Loucy (cell line): ENCODE results near the gene TRANK1.

Experiments
- H2AFZ ChIP-seq: fragments of 200-600 bp; sonication (generic); 2 replicates; pipeline ENCODE4 v1.6.0; 2016; ENCODE audit warnings: antibody characterized with exemption, mild to moderate bottlenecking, low read length, moderate library complexity
- H3F3A ChIP-seq: fragments of 200-600 bp; 2 replicates; pipeline ENCODE4 v1.6.0; 2016; ENCODE audit warnings: antibody characterized with exemption, low read depth, mild to moderate bottlenecking
- H3K27me3 ChIP-seq: fragments of 200-600 bp; sonication (generic); 2 replicates; pipeline ENCODE4 v1.6.1; 2014; ENCODE audit warnings: low read length, mild to moderate bottlenecking; ENCODE audit not compliant: insufficient read depth, poor library complexity, severe bottlenecking
- H3K36me3 ChIP-seq: fragments of 200-600 bp; sonication (generic); 2 replicates; pipeline ENCODE4 v1.6.1; 2016; ENCODE audit warnings: low read length; ENCODE audit not compliant: insufficient read depth
- H3K4me1 ChIP-seq: fragments of 200-600 bp; sonication (generic); 2 replicates; pipeline ENCODE4 v1.5.1; 2014; ENCODE audit warnings: low read length, mild to moderate bottlenecking; ENCODE audit not compliant: insufficient read depth, poor library complexity, severe bottlenecking
- H3K4me2 ChIP-seq: fragments of 200-600 bp; sonication (generic); 2 replicates; pipeline ENCODE4 v1.6.0; 2014; ENCODE audit warnings: antibody characterized with exemption, low read length, low read depth, mild to moderate bottlenecking; ENCODE audit not compliant: poor library complexity, severe bottlenecking
- H3K4me3 ChIP-seq: fragments of 200-600 bp; sonication (generic); 2 replicates; pipeline ENCODE4 v1.5.1; 2014; ENCODE audit warnings: low read length, mild to moderate bottlenecking, mixed read lengths; ENCODE audit not compliant: poor library complexity, severe bottlenecking
- H3K79me2 ChIP-seq: fragments of 200-600 bp; sonication (generic); 2 replicates; pipeline ENCODE4 v1.6.1; 2014; ENCODE audit warnings: low read length; ENCODE audit not compliant: insufficient read depth
- H3K9ac ChIP-seq: fragments of 200-600 bp; sonication (generic); 2 replicates; pipeline ENCODE4 v1.6.0; 2014; ENCODE audit warnings: mild to moderate bottlenecking, low read depth, low read length, moderate library complexity; ENCODE audit not compliant: poor library complexity, severe bottlenecking
- H3K9me2 ChIP-seq: fragments of 200-600 bp; sonication (generic); replicated peaks from 2 replicates; pipeline ENCODE4 v1.6.1; 2016; ENCODE audit warnings: low read depth, low read length, mixed read lengths
- H3K9me3 ChIP-seq: fragments of 200-600 bp; sonication (generic); 2 replicates; pipeline ENCODE4 v1.6.1; 2014; ENCODE audit warnings: mild to moderate bottlenecking, antibody characterized with exemption, low read length, low read depth; ENCODE audit not compliant: insufficient read depth
- H4K20me1 ChIP-seq: fragments of 200-600 bp; sonication (generic); 2 replicates; pipeline ENCODE4 v1.6.0; 2014; ENCODE audit warnings: antibody characterized with exemption, low read length, mild to moderate bottlenecking; ENCODE audit not compliant: insufficient read depth, poor library complexity, severe bottlenecking
- EZH2phosphoT487 ChIP-seq: fragments of 200-600 bp; IDR thresholded peaks from 2 replicates; pipeline ENCODE4 v1.6.1; 2018; ENCODE audit warnings: antibody characterized with exemption, mild to moderate bottlenecking, moderate library complexity, borderline replicate concordance
- TF ChIP-seq, protein P1 (sequence below): fragments of 200-600 bp; sonication (generic); conservative IDR thresholded peaks from 2 replicates; pipeline ENCODE4 v1.5.1; 2014; ENCODE audit warnings: mild to moderate bottlenecking, antibody characterized with exemption, low read length

Gene TRANK1

DNA sequence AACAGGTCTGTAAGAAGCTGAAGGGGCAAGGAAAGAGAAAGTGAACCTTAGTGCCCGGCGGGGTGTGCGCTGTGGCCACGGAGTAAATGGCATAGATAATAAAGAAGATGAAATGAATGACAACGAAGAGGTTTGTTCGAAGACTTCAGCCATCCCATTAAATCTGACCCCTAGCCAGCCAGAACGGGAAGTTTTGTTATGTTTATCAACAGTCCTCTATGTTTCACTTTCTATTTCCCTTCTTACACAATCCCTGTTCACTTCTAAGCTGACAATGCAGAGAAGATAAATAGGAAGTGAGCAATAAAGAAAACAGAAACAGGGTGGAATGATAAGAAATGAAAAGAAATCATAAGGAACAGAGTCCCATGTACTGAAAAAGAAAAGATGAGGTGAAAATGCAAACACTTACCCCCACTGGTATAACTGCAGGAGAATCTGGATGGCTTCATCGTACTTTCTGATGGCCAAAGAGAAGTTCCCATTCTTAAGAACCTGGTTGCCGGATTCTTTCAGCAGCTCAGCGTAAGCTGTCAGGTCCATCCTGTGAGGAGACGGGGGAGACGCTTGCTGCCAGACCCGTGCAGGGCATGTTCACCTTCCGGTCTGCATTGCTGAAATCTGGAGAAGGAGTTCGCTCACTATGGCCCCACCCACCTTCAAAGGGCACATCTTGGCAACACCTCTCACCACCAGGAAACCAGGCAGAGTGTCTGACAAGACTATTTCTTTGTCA, 36.8 kb downstream of the TRANK1 start:
- Histone ChIP-seq H3K79me2 (no peaks in the 10 kb centered on the region), H3K9me2 (no peaks in the 10 kb centered on the region), H3K9ac (peak overlapping the region; percentile 63), H3K9me3 (no peaks in the 10 kb centered on the region), H3K4me2 (peak overlapping the region; percentile 80), H3F3A (no peaks in the 10 kb centered on the region; the same call in 1 of the 2 replicates), H3K4me3 (peak overlapping the region; percentile 78), H3K27me3 (no peaks in the 10 kb centered on the region), H4K20me1 (no peaks in the 10 kb centered on the region), H3K36me3 (no peaks in the 10 kb centered on the region), H2AFZ (peak overlapping the region; percentile 83), H3K4me1 (peaks cover 59% of the 10 kb centered on the region)
- TF ChIP-seq, protein P1, sequence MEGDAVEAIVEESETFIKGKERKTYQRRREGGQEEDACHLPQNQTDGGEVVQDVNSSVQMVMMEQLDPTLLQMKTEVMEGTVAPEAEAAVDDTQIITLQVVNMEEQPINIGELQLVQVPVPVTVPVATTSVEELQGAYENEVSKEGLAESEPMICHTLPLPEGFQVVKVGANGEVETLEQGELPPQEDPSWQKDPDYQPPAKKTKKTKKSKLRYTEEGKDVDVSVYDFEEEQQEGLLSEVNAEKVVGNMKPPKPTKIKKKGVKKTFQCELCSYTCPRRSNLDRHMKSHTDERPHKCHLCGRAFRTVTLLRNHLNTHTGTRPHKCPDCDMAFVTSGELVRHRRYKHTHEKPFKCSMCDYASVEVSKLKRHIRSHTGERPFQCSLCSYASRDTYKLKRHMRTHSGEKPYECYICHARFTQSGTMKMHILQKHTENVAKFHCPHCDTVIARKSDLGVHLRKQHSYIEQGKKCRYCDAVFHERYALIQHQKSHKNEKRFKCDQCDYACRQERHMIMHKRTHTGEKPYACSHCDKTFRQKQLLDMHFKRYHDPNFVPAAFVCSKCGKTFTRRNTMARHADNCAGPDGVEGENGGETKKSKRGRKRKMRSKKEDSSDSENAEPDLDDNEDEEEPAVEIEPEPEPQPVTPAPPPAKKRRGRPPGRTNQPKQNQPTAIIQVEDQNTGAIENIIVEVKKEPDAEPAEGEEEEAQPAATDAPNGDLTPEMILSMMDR = no peak
- no peak for TF ChIP-seq EZH2phosphoT487

DNA sequence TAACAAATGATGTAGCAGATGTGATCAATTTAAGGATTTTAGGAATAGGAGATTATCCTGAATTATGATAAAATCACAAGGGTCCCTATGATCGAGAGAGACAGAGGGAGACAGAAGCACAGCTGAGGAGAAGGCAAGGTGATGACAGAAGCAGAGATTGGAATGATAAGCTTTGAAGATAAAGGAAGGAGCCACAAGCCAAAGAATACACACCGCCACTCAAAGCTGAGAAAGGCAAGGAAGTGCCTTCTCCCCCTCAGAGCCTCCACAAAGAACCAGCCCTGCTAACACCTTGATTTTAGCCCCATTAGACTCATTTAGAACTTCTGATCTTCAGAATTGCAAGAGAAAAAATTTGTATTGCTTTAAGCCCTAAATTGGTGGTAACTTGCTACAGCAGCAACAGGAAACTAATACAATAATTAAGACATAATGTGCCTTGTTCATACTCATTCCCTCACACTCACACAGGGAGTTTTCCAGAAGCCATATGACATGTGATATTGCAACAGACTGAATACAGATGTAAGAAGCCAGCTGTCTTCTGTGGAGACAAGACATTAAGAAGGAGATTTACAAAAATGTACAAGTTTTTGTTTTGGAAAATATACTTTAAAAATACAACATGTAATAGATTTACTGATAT, 38.2 kb downstream of the TRANK1 start:
- H3K79me2 ChIP-seq = no peaks in the 10 kb centered on the region
- H3K9me2 ChIP-seq = no peaks in the 10 kb centered on the region
- H3K27me3 ChIP-seq = no peaks in the 10 kb centered on the region
- peak overlapping the region; percentile 11 for H3K9ac ChIP-seq
- peak overlapping the region; percentile 29 for H3K4me3 ChIP-seq
- H3K9me3 ChIP-seq = no peaks in the 10 kb centered on the region
- H3K36me3 ChIP-seq = no peaks in the 10 kb centered on the region
- H3K4me1 ChIP-seq = peaks cover 60% of the 10 kb centered on the region
- H3F3A ChIP-seq = no peaks in the 10 kb centered on the region; the same call in 1 of the 2 replicates
- no peaks in the 10 kb centered on the region for H4K20me1 ChIP-seq
- peak overlapping the region; percentile 53 for H3K4me2 ChIP-seq
- TF ChIP-seq, protein P1 = no peak
- TF ChIP-seq EZH2phosphoT487 = no peak
- H2AFZ ChIP-seq = no peak overlapping the region

DNA sequence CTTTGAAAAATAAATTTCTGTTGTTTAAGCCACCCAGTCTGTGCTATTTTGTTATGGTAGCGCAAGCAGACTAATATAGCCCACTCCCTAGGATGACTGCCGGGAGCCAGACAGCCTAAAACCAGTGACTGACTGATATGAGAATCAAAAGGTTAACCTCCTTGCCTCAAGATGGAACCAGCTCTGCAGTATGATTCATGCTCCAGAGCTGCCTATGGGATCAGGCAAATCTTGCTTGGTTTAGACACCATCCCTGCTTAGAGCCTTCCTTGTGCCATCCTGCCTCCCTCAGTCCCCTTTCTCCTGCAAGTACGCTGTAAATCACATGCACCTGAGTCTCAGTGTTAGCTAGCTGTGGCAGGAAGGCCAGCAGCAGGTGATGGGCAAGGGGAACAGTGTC, 39.3 kb downstream of the TRANK1 start:
- Histone ChIP-seq H3F3A (no peaks in the 10 kb centered on the region; the same call in 1 of the 2 replicates), H2AFZ (no peak overlapping the region), H3K4me1 (peaks cover 69% of the 10 kb centered on the region), H3K36me3 (no peaks in the 10 kb centered on the region), H3K4me2 (peak overlapping the region; percentile 53), H3K4me3 (peak overlapping the region; percentile 29), H3K9me2 (no peaks in the 10 kb centered on the region), H4K20me1 (no peaks in the 10 kb centered on the region), H3K9me3 (no peaks in the 10 kb centered on the region), H3K9ac (peak overlapping the region; percentile 12), H3K27me3 (no peaks in the 10 kb centered on the region), H3K79me2 (no peaks in the 10 kb centered on the region)
- TF ChIP-seq EZH2phosphoT487 = no peak
- TF ChIP-seq, protein P1 = no peak
